Right lobe of liver (tissue), 6 donors: Measurements from ENCODE around the gene AHNAK. TPM values are rescaled to one million over a fixed set of nuclear protein-coding genes. Genes with fewer than 3 reads are reported as not detected.
"Not testable (repeated sequence)": the region's sequence is repeated elsewhere in the genome, so short reads cannot be mapped to it uniquely, and the experiment has no call there.

Experiments used
- ATAC-seq, 4 donors: fragments of 200-7000 bp; cut with Tn5 transposase; one replicate each; pipeline ENCODE4 v1.9.1; 2020; ENCODE audit warnings: mild to moderate bottlenecking in 4 of 4, moderate library complexity in 4 of 4
- DNase-seq, 3 donors: peaks; one replicate each; pipeline ENCODE4 v3.0.0-alpha.2; 2020
- H3K27ac ChIP-seq, 3 donors: fragments of 200-600 bp; one replicate each; pipeline ENCODE4 v1.8.0; 2022
- H3K27me3 ChIP-seq, 2 donors: fragments of 200-600 bp; one replicate each; pipeline ENCODE4 v1.8.0; 2022
- H3K36me3 ChIP-seq, 4 donors: fragments of 200-600 bp; sonication (generic) in 1 of 4; one replicate each; pipeline versions ENCODE4 v1.5.1 to v1.8.0; 2017 to 2022; ENCODE audit warnings: control low read depth in 1 of 4
- H3K4me1 ChIP-seq, 4 donors: fragments of 200-600 bp; sonication (generic) in 1 of 4; one replicate each; pipeline versions ENCODE4 v1.5.1 to v1.8.0; 2017 to 2022; ENCODE audit warnings: control low read depth in 1 of 4
- H3K4me3 ChIP-seq, 3 donors: fragments of 200-600 bp; one replicate each; pipeline ENCODE4 v1.8.0; 2022
- H3K9me3 ChIP-seq, 4 donors: fragments of 200-600 bp; sonication (generic) in 1 of 4; one replicate each; pipeline versions ENCODE4 v1.5.1 to v1.8.0; 2017 to 2022; ENCODE audit warnings: control low read depth in 1 of 4
- POLR2A ChIP-seq: fragments of 450-650 bp; IDR thresholded peaks from one replicate; pipeline ENCODE4 v1.6.1; 2017; ENCODE audit warnings: antibody characterized with exemption, mild to moderate bottlenecking
- WGBS: methylation state at CpG from one replicate; pipeline ENCODE4 v1.1.6; 2018; ENCODE audit warnings: low coverage, low lambda C conversion rate; ENCODE audit not compliant: insufficient coverage; ENCODE audit errors: missing lambda C conversion rate; 5-methylcytosine and 5-hydroxymethylcytosine counted together
- intact Hi-C, 2 donors: fragments of 100-400 bp; cut with DNase I; formaldehyde crosslinking; loops; one replicate each; pipeline versions ENCODE4 v1.11.2 to v1.14.1; 2022
- total RNA-seq, 6 experiments: library from RNA; depleted of rRNA in 2 of 6; stranded (reverse); fragments of >200 nt in 2 of 6; fragmentation: NEBNext Ultra II Directional in 3 of 6; extraction: Animal tissue kit (Norgen Biotek cat#: 25700) in 3 of 6; gene quantifications; one replicate each; pipeline versions ENCODE4 v1.1.0 to v1.2.4, GENCODE V29; 2016 to 2023
- TF ChIP-seq, protein P1 (sequence below), 4 donors: fragments of 200-600 bp in 3 of 4; fragments of 450-650 bp in 1 of 4; IDR thresholded peaks; one replicate each; pipeline versions ENCODE4 v1.5.1 to v1.8.0; 2016 to 2022; ENCODE audit warnings: antibody characterized with exemption in 4 of 4, mild to moderate bottlenecking in 2 of 4
- donor health status: DM: no; HTN: yes; CAD: no.
- donor health status: DM: no; HTN: no; CAD: no.
- donor health status: DM: no; HTN: no; CAD: no.
- donor health status: DM: no; HTN: yes; CAD: no.
- donor health status: DM: no; HTN: yes; CAD: no.

AHNAK gene
- total RNA-seq, 6 experiments from 2014 or later, result 91.0 to 180 (median 113) TPM

DNA sequence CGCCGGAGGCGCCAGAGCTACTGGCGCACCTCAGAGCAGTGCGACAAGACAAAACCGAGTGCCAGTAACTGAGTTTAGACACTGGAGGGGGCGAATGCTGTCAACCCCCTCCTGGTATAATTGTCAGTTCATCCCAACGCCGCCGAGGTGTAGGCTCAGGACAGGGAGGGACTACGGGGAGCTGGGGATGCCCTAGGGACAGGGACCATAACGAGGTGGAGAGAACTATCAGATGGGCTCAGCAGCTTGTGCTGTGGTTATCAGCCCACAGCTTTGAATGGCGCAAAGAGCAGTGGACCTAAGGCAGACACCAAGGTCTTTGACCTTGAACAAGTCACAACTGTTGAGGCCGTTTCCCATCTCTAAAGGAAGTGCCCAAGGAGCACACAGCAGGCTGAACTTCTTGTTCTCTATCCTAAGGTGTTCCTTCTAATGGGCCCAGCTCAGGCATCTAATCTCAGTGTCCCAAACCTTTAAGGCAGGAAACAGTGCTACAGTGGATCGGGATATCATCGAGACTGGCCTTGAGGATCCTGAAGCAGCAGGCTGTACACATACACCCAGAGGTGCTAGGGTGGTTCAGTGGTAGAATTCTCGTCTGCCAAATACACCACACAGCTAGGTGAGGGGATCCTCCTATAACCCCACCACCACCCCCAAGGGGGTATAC, 45.7 kb upstream of the AHNAK start:
- Histone ChIP-seq H3K9me3 (no peaks in the 10 kb centered on the region), H3K4me3 (peak overlapping the region; percentile 51 to 78 (median 70)), H3K27me3 (no peaks in the 10 kb centered on the region), H3K36me3 (peaks cover 0 to 43% (median 22%) of the 10 kb centered on the region in 4 donors), H3K4me1 (peaks cover 0 to 51% (median 22%) of the 10 kb centered on the region in 4 donors), H3K27ac (peak overlapping the region; percentile 82 to 94 (median 92))
- peak in 1 of 3 donors; percentile 31 for DNase-seq
- WGBS, result 3% methylated on average over 10 of the region's 17 CpGs
- intact Hi-C loops, result no loop called here
- ATAC-seq, result peak; percentile 1 to 3 (median 2)
- no peak for TF ChIP-seq POLR2A

GRCh38 chr11:62591448-62592145, 45.0 kb upstream of the AHNAK start, which contains the start of gene TUT1:
TSS of gene TUT1 (minus strand) at chr11:62591523. CDS start at chr11:62591485, 38 bp downstream.
- ATAC-seq (peak; percentile 81 to 92 (median 86)), DNase-seq (peak; percentile 95 to 97 (median 96))
- H3K27me3 ChIP-seq, result no peaks in the 10 kb centered on the region
- peaks cover 0 to 56% (median 24%) of the 10 kb centered on the region in 4 donors for H3K4me1 ChIP-seq
- peak within 1 kb of the TSS; percentile 86 to 94 (median 92) for H3K27ac ChIP-seq
- 1% methylated on average over 31 of the region's 58 CpGs for WGBS
- H3K4me3 ChIP-seq, result peak within 1 kb of the TSS; percentile 70 to 87 (median 78)
- intact Hi-C loops, result no loop called here
- no peaks in the 10 kb centered on the region for H3K9me3 ChIP-seq
- peak; percentile 92 for TF ChIP-seq POLR2A
- TF ChIP-seq, protein P1, sequence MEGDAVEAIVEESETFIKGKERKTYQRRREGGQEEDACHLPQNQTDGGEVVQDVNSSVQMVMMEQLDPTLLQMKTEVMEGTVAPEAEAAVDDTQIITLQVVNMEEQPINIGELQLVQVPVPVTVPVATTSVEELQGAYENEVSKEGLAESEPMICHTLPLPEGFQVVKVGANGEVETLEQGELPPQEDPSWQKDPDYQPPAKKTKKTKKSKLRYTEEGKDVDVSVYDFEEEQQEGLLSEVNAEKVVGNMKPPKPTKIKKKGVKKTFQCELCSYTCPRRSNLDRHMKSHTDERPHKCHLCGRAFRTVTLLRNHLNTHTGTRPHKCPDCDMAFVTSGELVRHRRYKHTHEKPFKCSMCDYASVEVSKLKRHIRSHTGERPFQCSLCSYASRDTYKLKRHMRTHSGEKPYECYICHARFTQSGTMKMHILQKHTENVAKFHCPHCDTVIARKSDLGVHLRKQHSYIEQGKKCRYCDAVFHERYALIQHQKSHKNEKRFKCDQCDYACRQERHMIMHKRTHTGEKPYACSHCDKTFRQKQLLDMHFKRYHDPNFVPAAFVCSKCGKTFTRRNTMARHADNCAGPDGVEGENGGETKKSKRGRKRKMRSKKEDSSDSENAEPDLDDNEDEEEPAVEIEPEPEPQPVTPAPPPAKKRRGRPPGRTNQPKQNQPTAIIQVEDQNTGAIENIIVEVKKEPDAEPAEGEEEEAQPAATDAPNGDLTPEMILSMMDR (IDR thresholded peaks at IDR 0.05), result peak in 3 of 4 donors; percentile 9 to 16 (median 10)
- H3K36me3 ChIP-seq, result peaks cover 0 to 36% (median 20%) of the 10 kb centered on the region in 4 donors

- Histone ChIP-seq H3K4me1 (peaks cover 0 to 56% (median 24%) of the 10 kb centered on the region in 4 donors), H3K4me3 (no peak overlapping the region), H3K27me3 (no peaks in the 10 kb centered on the region), H3K9me3 (no peaks in the 10 kb centered on the region), H3K36me3 (peaks cover 0 to 20% (median 8%) of the 10 kb centered on the region in 4 donors), H3K27ac (peak overlapping the region in 2 of 3 donors; percentile 79 to 87)
- DNase-seq (peak in 1 of 3 donors; percentile 18), ATAC-seq (no peak)
- no peak for TF ChIP-seq POLR2A
- TF ChIP-seq, protein P1 (IDR thresholded peaks at IDR 0.05), result no peak
- 60% methylated on average over 14 of the region's 18 CpGs for WGBS
- intact Hi-C loops, result no loop called here
These were observed 42.5 kb upstream of the AHNAK start for GRCh38 chr11:62588966-62589637.

DNA sequence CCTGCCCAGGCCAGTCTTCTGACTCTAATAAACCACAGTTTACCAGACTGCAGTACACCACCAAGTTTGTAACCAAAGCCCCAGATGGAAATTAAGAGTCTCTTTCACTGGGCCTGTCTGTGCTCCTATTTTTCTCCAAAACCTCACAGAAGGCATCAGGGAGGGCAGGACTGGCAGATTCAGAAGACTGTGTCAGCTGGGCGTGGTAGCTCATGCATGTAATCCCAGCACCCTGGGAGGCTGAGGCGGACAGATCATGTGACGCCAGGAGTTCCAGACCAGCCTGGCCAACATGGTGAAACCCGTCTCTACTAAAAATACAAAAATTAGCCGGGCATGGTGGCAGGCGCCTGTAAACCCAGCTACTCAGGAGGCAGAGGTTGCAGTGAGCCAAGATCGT, 38.8 kb upstream of the AHNAK start:
- Histone ChIP-seq H3K27ac (peak overlapping the region in 1 of 3 donors; percentile 20), H3K4me1 (peaks cover 0 to 46% (median 17%) of the 10 kb centered on the region in 4 donors), H3K36me3 (peaks cover 0 to 34% (median 12%) of the 10 kb centered on the region in 4 donors)
- H3K4me3 ChIP-seq, ATAC-seq, H3K9me3 ChIP-seq, H3K27me3 ChIP-seq, intact Hi-C loops: not testable (repeated sequence)
- DNase-seq, result peak in 1 of 3 donors; percentile 24
- 100% methylated on average over 1 of the region's 7 CpGs for WGBS

DNA sequence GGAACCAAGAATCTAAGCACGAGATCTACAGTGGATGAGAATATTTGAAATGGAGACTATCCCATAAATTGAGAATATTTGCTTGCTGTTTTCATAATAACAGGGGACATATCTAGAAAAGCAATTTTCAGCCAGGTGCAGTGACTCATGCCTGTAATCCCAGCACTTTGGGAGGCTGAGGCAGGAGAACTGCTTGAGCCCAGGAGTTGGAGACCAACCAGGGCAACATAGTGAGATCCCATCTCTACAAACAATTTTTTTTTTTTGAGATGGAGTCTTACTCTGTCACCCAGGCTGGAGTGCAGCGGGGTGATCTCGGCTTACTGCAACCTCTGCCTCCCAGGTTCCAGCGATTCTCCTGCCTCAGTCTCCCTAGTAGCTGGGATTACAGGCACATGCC, 35.1 kb upstream of the AHNAK start:
- WGBS, result no CpG with 5 or more reads among the region's 4 CpGs
- H3K27ac ChIP-seq, result peak overlapping the region in 1 of 3 donors; percentile 13
- intact Hi-C loops, DNase-seq, H3K4me3 ChIP-seq, ATAC-seq, H3K27me3 ChIP-seq, H3K9me3 ChIP-seq: not testable (repeated sequence)
- H3K4me1 ChIP-seq, result peaks cover 0 to 10% (median 2%) of the 10 kb centered on the region in 4 donors
- peaks cover 0 to 52% (median 19%) of the 10 kb centered on the region in 4 donors for H3K36me3 ChIP-seq
